K562 (cell line): ENCODE results near the gene CNTN6. TPM values are rescaled to one million over a fixed set of nuclear protein-coding genes. Genes with fewer than 3 reads are reported as not detected.

Source experiments
- ATAC-seq: fragments of 200-7000 bp; cut with Tn5 transposase; 3 replicates; pipeline ENCODE4 v1.9.1; 2020; ENCODE audit warnings: moderate library complexity
- BruUV-seq: library from RNA; stranded (reverse); fragments of 400-500 nt; replicated peaks from 2 replicates; lab custom pipeline; 2021; lab: Mats Ljungman, UMichigan
- CTCF ChIA-PET: fragments of 300-600 bp; formaldehyde crosslinking; extraction: SDS; loops from one replicate; lab custom pipeline; 2021; ENCODE audit warnings: low intra/inter-chr PET ratio; lab: Yijun Ruan, JAX
- POLR2A ChIA-PET: fragments of 300-600, 350-650 bp; sonication (Branson Sonifier 250); formaldehyde crosslinking; extraction: SDS; loops from one replicate; lab custom pipeline; 2021; ENCODE audit warnings: antibody characterized with exemption, inconsistent platforms; lab: Yijun Ruan, JAX
- DNase-seq, 4 experiments: peaks; one replicate each; pipeline versions ENCODE4 v3.0.0 to v3.0.0-alpha.2; 2011 to 2018; ENCODE audit warnings: low spot score in 3 of 4, mixed read lengths in 3 of 4; ENCODE audit errors: extremely low read depth in 1 of 4
- FAIRE-seq: peaks from 2 replicates; lab custom pipeline; 2011; peaks lifted over from hg19 to GRCh38; lab: Jason Lieb, UNC
- H2AFZ ChIP-seq: 2 replicates; pipeline ENCODE4 v1.6.0; 2011; ENCODE audit warnings: low read depth, low read length, control low read depth, inconsistent platforms
- H3K27ac ChIP-seq: fragments of 200-600 bp; 3 replicates; pipeline ENCODE4 v1.8.0; 2011; ENCODE audit warnings: low read depth, mild to moderate bottlenecking, control low read depth, inconsistent platforms, low read length, moderate library complexity, mixed read lengths; ENCODE audit errors: extremely low read depth
- H3K27me3 ChIP-seq, 2 experiments: fragments of 300-600 bp in 1 of 2; 2 replicates in 1 of 2; 3 replicates in 1 of 2; pipeline versions ENCODE4 v1.6.0 to v1.8.0; 2011; ENCODE audit warnings: inconsistent platforms in 2 of 2, low read length in 2 of 2, mild to moderate bottlenecking in 1 of 2, mixed read lengths in 1 of 2, moderate library complexity in 1 of 2; ENCODE audit not compliant: control insufficient read depth in 2 of 2, insufficient read depth in 2 of 2
- H3K36me3 ChIP-seq: fragments of 300-600 bp; 3 replicates; pipeline ENCODE4 v1.8.0; 2011; ENCODE audit warnings: mild to moderate bottlenecking, low read length, inconsistent platforms; ENCODE audit not compliant: control insufficient read depth, insufficient read depth
- H3K4me1 ChIP-seq, 2 experiments: fragments of 200-600 bp in 1 of 2; replicated peaks in 1 of 2; 2 replicates in 1 of 2; 3 replicates in 1 of 2; pipeline versions ENCODE4 v1.5.1 to v1.8.0; 2011; ENCODE audit warnings: inconsistent platforms in 2 of 2, low read length in 2 of 2, mild to moderate bottlenecking in 1 of 2, mixed read lengths in 1 of 2, moderate library complexity in 1 of 2; ENCODE audit not compliant: control insufficient read depth in 2 of 2, insufficient read depth in 2 of 2
- H3K4me2 ChIP-seq: 2 replicates; pipeline ENCODE4 v1.6.1; 2011; ENCODE audit warnings: low read length, control low read depth, inconsistent platforms, mixed read lengths; ENCODE audit not compliant: insufficient read depth
- H3K4me3 ChIP-seq: fragments of 200-600 bp; sonication (generic), shearing (Covaris generic); 2 replicates; pipeline ENCODE4 v1.5.1; 2016; ENCODE audit warnings: control low read depth, inconsistent platforms
- H3K79me2 ChIP-seq: fragments of 200-600 bp; 3 replicates; pipeline ENCODE4 v1.8.0; 2011; ENCODE audit warnings: low read length, inconsistent platforms; ENCODE audit not compliant: control insufficient read depth, insufficient read depth
- H3K9ac ChIP-seq, 2 experiments: 2 replicates each; pipeline versions ENCODE4 v1.6.0 to v1.6.1; 2011; ENCODE audit warnings: low read depth in 2 of 2, low read length in 2 of 2, control low read depth in 1 of 2, inconsistent platforms in 1 of 2, mild to moderate bottlenecking in 1 of 2, mixed read lengths in 1 of 2; ENCODE audit not compliant: insufficient read depth in 1 of 2
- H3K9me1 ChIP-seq: one replicate; pipeline ENCODE4 v1.6.0; 2011; ENCODE audit warnings: inconsistent platforms, mild to moderate bottlenecking, low read length, moderate library complexity; ENCODE audit not compliant: control insufficient read depth, insufficient read depth
- H3K9me3 ChIP-seq: replicated peaks from 2 replicates; pipeline ENCODE4 v1.5.1; 2011; ENCODE audit warnings: low read depth, low read length, inconsistent platforms; ENCODE audit not compliant: control insufficient read depth, insufficient read depth
- H4K20me1 ChIP-seq: replicated peaks from 2 replicates; pipeline ENCODE4 v1.6.1; 2011; ENCODE audit warnings: low read length, inconsistent platforms, mixed read lengths; ENCODE audit not compliant: control insufficient read depth, insufficient read depth
- CBX5 ChIP-seq: IDR thresholded peaks from 2 replicates; pipeline ENCODE4 v1.6.1; 2014; ENCODE audit warnings: low read depth, borderline replicate concordance
- CLOCK ChIP-seq: fragments of 250-450 bp; sonication (Bioruptor Pico); IDR thresholded peaks from 2 replicates; pipeline ENCODE4 v1.4.0; 2020; ENCODE audit warnings: mild to moderate bottlenecking, moderate library complexity, borderline replicate concordance
- CREM ChIP-seq: IDR thresholded peaks from 2 replicates; pipeline ENCODE4 v1.6.1; 2014; ENCODE audit warnings: antibody characterized with exemption, low read depth
- GATAD2B ChIP-seq: fragments of 450-650 bp; IDR thresholded peaks from 2 replicates; pipeline ENCODE4 v1.6.1; 2017; ENCODE audit warnings: mild to moderate bottlenecking, borderline replicate concordance
- HNRNPL ChIP-seq: fragments of 200-400 bp; formaldehyde crosslinking; IDR thresholded peaks from 2 replicates; pipeline ENCODE4 v1.6.1; 2017; ENCODE audit warnings: low read depth, mild to moderate bottlenecking, low read length
- MXI1 ChIP-seq: IDR thresholded peaks from 2 replicates; pipeline ENCODE4 v1.6.1; 2011; ENCODE audit warnings: low read depth, mild to moderate bottlenecking, improper control_type of control experiment, low read length
- RBBP5 ChIP-seq: fragments of 200-600 bp; sonication (generic); IDR thresholded peaks from 2 replicates; pipeline ENCODE4 v1.6.1; 2012; ENCODE audit warnings: borderline replicate concordance, mild to moderate bottlenecking, low read length, control low read depth, inconsistent platforms; ENCODE audit not compliant: insufficient read depth, poor library complexity, severe bottlenecking
- THAP7 ChIP-seq: fragments of 250-450 bp; sonication (Bioruptor Pico); IDR thresholded peaks from 2 replicates; pipeline ENCODE4 v1.5.0; 2021
- ZKSCAN1 ChIP-seq: fragments of 150-350 bp; IDR thresholded peaks from 2 replicates; pipeline ENCODE4 v1.6.1; 2016; ENCODE audit warnings: low read depth, low read length
- ZNF121 ChIP-seq: sonication (generic); formaldehyde crosslinking; conservative IDR thresholded peaks from 2 replicates; pipeline ENCODE4 v1.8.0; 2022; ENCODE audit warnings: missing genetic modification reagents
- ZNF23 ChIP-seq: fragments of 250-450 bp; sonication (Bioruptor Pico); IDR thresholded peaks from 2 replicates; pipeline ENCODE4 v1.4.0; 2020; ENCODE audit warnings: mild to moderate bottlenecking
- ZNF511 ChIP-seq: sonication (generic); formaldehyde crosslinking; IDR thresholded peaks from 2 replicates; pipeline ENCODE4 v1.8.0; 2022; ENCODE audit warnings: mild to moderate bottlenecking, missing genetic modification reagents
- WGBS: fragments of 100-300 bp; shearing (Covaris generic); methylation state at CpG from one replicate; pipeline ENCODE4 v1.1.6; 2016; ENCODE audit warnings: low coverage, mixed read lengths; ENCODE audit not compliant: insufficient coverage; ENCODE audit errors: missing lambda C conversion rate; 5-methylcytosine and 5-hydroxymethylcytosine counted together
- in situ Hi-C: fragments of 300-500 bp; cut with MboI; formaldehyde crosslinking; loops from 4 replicates; pipeline ENCODE4 v1.15.0; 2018; ENCODE audit warnings: inconsistent platforms, mixed read lengths
- intact Hi-C: fragments of 100-400 bp; cut with micrococcal nuclease; formaldehyde crosslinking; loops from 2 replicates; pipeline ENCODE4 v1.14.2; 2022
- polyA plus RNA-seq, 8 experiments: library from polyadenylated mRNA; depleted of rRNA in 4 of 8; stranded (reverse) in 5 of 8; unstranded in 3 of 8; fragments of >200 nt; fragmentation: Nextera tagmentation in 2 of 8; fragmentation: Illumina TruSeq in 1 of 8; extraction: Ambion mirVana in 2 of 8; extraction: Trizol in 1 of 8; gene quantifications; 2 replicates each; pipeline versions ENCODE4 v1.2.1 to v1.2.3, GENCODE V29; 2011 to 2014; ENCODE audit warnings: inconsistent platforms in 1 of 8, missing spikeins in 1 of 8
- total RNA-seq, 7 experiments: library from RNA; depleted of rRNA in 6 of 7; stranded (reverse); fragments of >200 nt in 6 of 7; fragmentation: Illumina TruSeq in 2 of 7; extraction: Trizol in 2 of 7; gene quantifications; 2 replicates each; pipeline versions ENCODE4 v1.2.1 to v1.2.3, GENCODE V29; 2011 to 2021; ENCODE audit warnings: low replicate concordance in 1 of 7

Gene CNTN6
- total and polyA plus RNA-seq, 9 of the 15 experiments (the other 6 are each of a cell fraction or from before 2014, with no cell fraction given) = not detected

- ChIA-PET CTCF (no interaction called here), POLR2A (interaction anchor here (0.7 kb wide), 1 partner anchor 1005 kb away, joined by 3 read pairs; no protein-coding TSS in a partner anchor)
- no peak for TF ChIP-seq ZNF121 (CRISPR knock-in tag)
- no peak for TF ChIP-seq MXI1
- no peak for TF ChIP-seq ZKSCAN1
- TF ChIP-seq THAP7 (CRISPR knock-in tag) = no peak
- no peak for TF ChIP-seq CBX5
- Histone ChIP-seq H3K9me1 (no peaks in the 10 kb centered on the region), H3K9ac (no peak overlapping the region), H3K9me3 (no peaks in the 10 kb centered on the region), H2AFZ (no peak overlapping the region), H3K4me1 (no peaks in the 10 kb centered on the region), H3K27me3 (no peaks in the 10 kb centered on the region), H3K4me2 (no peak overlapping the region), H3K4me3 (no peak overlapping the region), H3K36me3 (no peaks in the 10 kb centered on the region), H4K20me1 (no peaks in the 10 kb centered on the region), H3K79me2 (no peaks in the 10 kb centered on the region), H3K27ac (no peak overlapping the region)
- 0% methylated on average over 1 of the region's 1 CpG for WGBS
- no TSS peak for BruUV-seq
- DNase-seq = no peak
- ATAC-seq = no peak
- intact Hi-C loops = no loop called here
- in situ Hi-C loops = no loop called here
- no peak for FAIRE-seq
Observed at GRCh38 chr3:1195947-1196346, 103.1 kb downstream of the CNTN6 start.

- 0% methylated on average over 2 of the region's 2 CpGs for WGBS
- Histone ChIP-seq H4K20me1 (no peaks in the 10 kb centered on the region), H3K27me3 (no peaks in the 10 kb centered on the region), H3K9ac (no peak overlapping the region), H3K36me3 (no peaks in the 10 kb centered on the region), H3K27ac (no peak overlapping the region), H3K9me1 (no peaks in the 10 kb centered on the region), H2AFZ (no peak overlapping the region), H3K79me2 (no peaks in the 10 kb centered on the region), H3K4me1 (no peaks in the 10 kb centered on the region), H3K4me2 (no peak overlapping the region), H3K4me3 (no peak overlapping the region), H3K9me3 (no peaks in the 10 kb centered on the region)
- BruUV-seq = no TSS peak
- ATAC-seq (no peak), DNase-seq (no peak), FAIRE-seq (no peak)
- intact Hi-C loops (no loop called here), in situ Hi-C loops (no loop called here)
- ChIA-PET POLR2A (interaction anchor here (0.6 kb wide), 1 partner anchor 1806 kb away, joined by 3 read pairs; no protein-coding TSS in a partner anchor), CTCF (no interaction called here)
- TF ChIP-seq CREM = no peak
- no peak for TF ChIP-seq RBBP5
- no peak for TF ChIP-seq ZNF23 (CRISPR knock-in tag)
- no peak for TF ChIP-seq HNRNPL
- TF ChIP-seq CLOCK (CRISPR knock-in tag) = no peak
- TF ChIP-seq ZNF511 (CRISPR knock-in tag) = no peak
- no peak for TF ChIP-seq GATAD2B
Observed at GRCh38 chr3:1197051-1197450, 104.2 kb downstream of the CNTN6 start.
